ENCODE measurements around the gene DCAF15. TPM values are rescaled to one million over a fixed set of nuclear protein-coding genes. Genes with fewer than 3 reads are reported as not detected.
A peak's percentile ranks its signal among the peaks of the same experiment; 100 is the strongest.

The DCAF15 gene
- total RNA-seq, 1 donor from 2014 or later: 20.6 TPM

DNA sequence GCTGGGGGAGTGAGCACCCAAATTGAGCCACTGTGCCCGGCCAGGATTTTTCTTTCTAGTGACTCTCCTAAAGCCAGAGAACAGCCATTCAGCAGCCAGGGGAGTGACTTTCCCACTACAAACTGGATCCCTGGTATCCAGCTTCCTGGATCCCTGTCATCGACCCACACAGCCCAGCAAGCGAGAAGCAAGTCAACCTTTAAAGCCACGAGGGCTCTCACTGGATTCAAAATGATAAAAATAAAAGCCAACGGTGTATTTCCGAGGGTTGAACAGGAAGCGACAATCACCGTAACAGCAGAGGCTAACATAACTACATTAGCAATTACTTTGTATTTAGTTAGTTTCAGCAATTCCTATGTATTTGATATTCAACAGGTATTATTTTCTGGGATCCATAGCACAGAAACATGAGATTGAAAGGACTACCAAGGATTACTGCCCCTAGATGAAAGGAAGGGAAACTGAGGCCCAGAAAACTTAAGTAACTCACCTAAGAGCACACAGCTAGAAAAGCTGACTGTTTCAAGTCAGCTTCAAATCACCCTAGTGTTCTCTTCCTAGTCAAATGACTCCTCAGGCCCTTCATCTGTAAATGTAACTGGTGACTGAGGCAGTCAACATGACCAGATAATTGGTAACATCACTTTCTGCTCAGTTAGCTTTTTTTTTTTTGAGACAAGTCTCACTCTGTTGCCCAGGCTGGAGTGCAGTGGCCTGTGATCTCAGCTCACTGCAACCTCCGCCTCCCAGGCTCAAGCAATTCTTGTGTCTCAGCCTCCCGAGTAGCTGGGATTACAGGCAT is 51.1 kb downstream of the DCAF15 start:
- Histone ChIP-seq H3K27ac (peak overlapping the region; percentile 79), H3K36me3 (no peaks in the 10 kb centered on the region), H3K27me3 (no peaks in the 10 kb centered on the region), H3K9me3 (no peaks in the 10 kb centered on the region), H3K4me1 (peaks cover 31% of the 10 kb centered on the region), H3K4me3 (no peak overlapping the region)
- TF ChIP-seq CTCF (IDR thresholded peaks at IDR 0.05): no peak
- no peak for TF ChIP-seq POLR2A (IDR thresholded peaks at IDR 0.05)
- TF ChIP-seq POLR2AphosphoS5 (IDR thresholded peaks at IDR 0.05; ENCODE audit: insufficient read depth in 1 of 2, low read depth in 1 of 2): no peak
- no peak for DNase-seq (ENCODE audit: extremely low spot score in 2 of 2)
- intact Hi-C loops (cut with DNase I): no loop called here

GRCh38 chr19:14004619-14005348 is 52.5 kb downstream of the DCAF15 start:
- peaks cover 31% of the 10 kb centered on the region for H3K4me1 ChIP-seq
- H3K36me3 ChIP-seq: no peaks in the 10 kb centered on the region
- no peak for DNase-seq (ENCODE audit: extremely low spot score in 2 of 2)
- TF ChIP-seq CTCF (IDR thresholded peaks at IDR 0.05) (no peak), POLR2AphosphoS5 (IDR thresholded peaks at IDR 0.05; ENCODE audit: insufficient read depth in 1 of 2, low read depth in 1 of 2) (peak in 1 of 2 donors; percentile 84), POLR2A (IDR thresholded peaks at IDR 0.05) (no peak)
- no peaks in the 10 kb centered on the region for H3K9me3 ChIP-seq
- intact Hi-C loops (cut with DNase I): no loop called here
- peak overlapping the region; percentile 95 for H3K27ac ChIP-seq
- peak overlapping the region; percentile 74 to 98 for H3K4me3 ChIP-seq
- no peaks in the 10 kb centered on the region for H3K27me3 ChIP-seq

- peak in 1 of 2 donors; percentile 36 for TF ChIP-seq POLR2AphosphoS5 (IDR thresholded peaks at IDR 0.05; ENCODE audit: insufficient read depth in 1 of 2, low read depth in 1 of 2)
- peak in 1 of 2 donors; percentile 34 for TF ChIP-seq POLR2A (IDR thresholded peaks at IDR 0.05)
- no peak for TF ChIP-seq CTCF (IDR thresholded peaks at IDR 0.05)
- intact Hi-C loops (cut with DNase I): no loop called here
- no peak for DNase-seq (ENCODE audit: extremely low spot score in 2 of 2)
- Histone ChIP-seq H3K36me3 (no peaks in the 10 kb centered on the region), H3K4me1 (peaks cover 31% of the 10 kb centered on the region), H3K27me3 (no peaks in the 10 kb centered on the region), H3K9me3 (no peaks in the 10 kb centered on the region), H3K27ac (peak overlapping the region; percentile 95), H3K4me3 (peak overlapping the region; percentile 74 to 98)
Measured at GRCh38 chr19:14005349-14006084, 53.2 kb downstream of the DCAF15 start.

DNA sequence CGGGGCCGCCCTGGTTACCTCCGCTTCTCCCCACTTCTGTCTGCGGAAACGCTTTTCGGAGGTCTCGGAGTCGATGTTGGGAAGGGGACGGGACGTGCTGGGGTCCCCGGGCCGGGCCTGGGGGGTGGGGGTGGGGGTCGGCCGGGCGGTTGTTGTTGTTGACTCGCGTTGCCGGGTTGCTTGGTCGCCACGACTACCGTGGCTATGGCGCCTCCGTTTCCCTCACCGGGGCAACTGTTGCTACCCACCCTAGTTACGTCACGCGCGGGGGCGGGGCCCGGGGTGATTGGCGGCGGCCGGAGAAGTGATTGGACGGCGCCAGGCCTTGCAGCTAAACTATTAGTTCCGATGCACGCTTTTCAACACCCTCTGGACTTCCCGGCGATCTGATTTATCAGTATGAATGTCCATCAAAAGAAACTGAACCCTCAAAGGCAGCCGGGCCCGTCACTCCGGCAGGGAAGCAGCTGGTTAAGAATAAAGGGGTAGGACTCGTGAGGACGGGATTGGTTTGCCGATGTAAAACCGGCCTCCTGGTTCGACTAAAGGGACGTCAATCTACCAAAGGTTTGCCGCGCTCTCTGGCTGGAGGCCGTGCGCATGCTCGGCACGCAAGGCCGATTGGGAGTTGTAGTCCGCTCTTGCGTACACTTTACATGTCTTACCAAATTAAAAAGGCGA is 53.9 kb downstream of the DCAF15 start, which contains the start of gene RFX1:
RFX1 (minus strand) TSS at position 236 of the 681 bp plus-strand sequence. CDS start 12,477 bp downstream, outside the sequence.
- intact Hi-C loops (cut with DNase I): no loop called here
- peak within 1 kb of the TSS; percentile 74 to 98 for H3K4me3 ChIP-seq
- peak within 1 kb of the TSS; percentile 95 for H3K27ac ChIP-seq
- TF ChIP-seq POLR2AphosphoS5 (IDR thresholded peaks at IDR 0.05; ENCODE audit: insufficient read depth in 1 of 2, low read depth in 1 of 2) (peak in 1 of 2 donors; percentile 96), POLR2A (IDR thresholded peaks at IDR 0.05) (no peak)
- peak; percentile 100 for DNase-seq (ENCODE audit: extremely low spot score in 2 of 2)
- no peaks in the 10 kb centered on the region for H3K27me3 ChIP-seq
- H3K4me1 ChIP-seq: peaks cover 31% of the 10 kb centered on the region
- no peaks in the 10 kb centered on the region for H3K36me3 ChIP-seq
- H3K9me3 ChIP-seq: no peaks in the 10 kb centered on the region
